K562 (cell line): ENCODE data around the gene AQP9. TPM values are rescaled to one million over a fixed set of nuclear protein-coding genes. Genes with fewer than 3 reads are reported as not detected.
A peak's percentile ranks its signal among the peaks of the same experiment; 100 is the strongest.

Experiments used
- CHD2 ChIP-seq: IDR thresholded peaks from 2 replicates; pipeline ENCODE4 v1.6.1; 2011; ENCODE audit warnings: low read depth, low read length
- KLF10 ChIP-seq: fragments of 250-450 bp; sonication (Bioruptor Pico); IDR thresholded peaks from 2 replicates; pipeline ENCODE4 v1.6.1; 2021; ENCODE audit warnings: matching md5 sums
- NCOA4 ChIP-seq: fragments of 450-650 bp; IDR thresholded peaks from 2 replicates; pipeline ENCODE4 v1.6.1; 2018; ENCODE audit warnings: mild to moderate bottlenecking; ENCODE audit not compliant: partially characterized antibody
- OTX1 ChIP-seq: fragments of 450-650 bp; formaldehyde crosslinking; IDR thresholded peaks from 2 replicates; pipeline ENCODE4 v1.4.0; 2022; ENCODE audit warnings: mild to moderate bottlenecking
- SRF ChIP-seq, 2 experiments: fragments of 250-450, 450-650 bp in 1 of 2; sonication (Bioruptor Pico) in 1 of 2; sonication (generic) in 1 of 2; formaldehyde crosslinking; IDR thresholded peaks; 2 replicates each; pipeline versions ENCODE4 v1.5.0 to v1.5.1; 2020 to 2022; ENCODE audit warnings: mild to moderate bottlenecking in 1 of 2, missing genetic modification reagents in 1 of 2
- ZBTB17 ChIP-seq: fragments of 450-650 bp; formaldehyde crosslinking; IDR thresholded peaks from 2 replicates; pipeline ENCODE4 v1.4.0; 2020; ENCODE audit warnings: mild to moderate bottlenecking
- ZNF134 ChIP-seq: fragments of 250-450 bp; sonication (Bioruptor Pico); conservative IDR thresholded peaks from 2 replicates; pipeline ENCODE4 v1.4.0; 2020
- ZNF184 ChIP-seq: sonication (generic); formaldehyde crosslinking; IDR thresholded peaks from 2 replicates; pipeline ENCODE4 v1.5.0; 2020; ENCODE audit warnings: missing genetic modification reagents
- ZNF699 ChIP-seq: fragments of 250-450 bp; sonication (Bioruptor Pico); IDR thresholded peaks from 2 replicates; pipeline ENCODE4 v1.8.0; 2021; ENCODE audit warnings: mild to moderate bottlenecking, moderate library complexity; ENCODE audit not compliant: insufficient replicate concordance
- polyA plus RNA-seq, 8 experiments: library from polyadenylated mRNA; depleted of rRNA in 4 of 8; stranded (reverse) in 5 of 8; unstranded in 3 of 8; fragments of >200 nt; fragmentation: Nextera tagmentation in 2 of 8; fragmentation: Illumina TruSeq in 1 of 8; extraction: Ambion mirVana in 2 of 8; extraction: Trizol in 1 of 8; gene quantifications; 2 replicates each; pipeline versions ENCODE4 v1.2.1 to v1.2.3, GENCODE V29; 2011 to 2014; ENCODE audit warnings: inconsistent platforms in 1 of 8, missing spikeins in 1 of 8
- total RNA-seq, 7 experiments: library from RNA; depleted of rRNA in 6 of 7; stranded (reverse); fragments of >200 nt in 6 of 7; fragmentation: Illumina TruSeq in 2 of 7; extraction: Trizol in 2 of 7; gene quantifications; 2 replicates each; pipeline versions ENCODE4 v1.2.1 to v1.2.3, GENCODE V29; 2011 to 2021; ENCODE audit warnings: low replicate concordance in 1 of 7
- TF ChIP-seq, protein P1 (sequence below): fragments of 450-650 bp; formaldehyde crosslinking; IDR thresholded peaks from 2 replicates; pipeline ENCODE4 v1.4.0; 2020; ENCODE audit warnings: mild to moderate bottlenecking, moderate library complexity
- TF ChIP-seq, protein P2 (sequence below): sonication (generic); formaldehyde crosslinking; IDR thresholded peaks from 2 replicates; pipeline ENCODE4 v1.8.1; 2023; ENCODE audit warnings: missing genetic modification reagents, mild to moderate bottlenecking, borderline replicate concordance
- TF ChIP-seq, protein P3 (sequence below): fragments of 450-650 bp; conservative IDR thresholded peaks from 2 replicates; pipeline ENCODE4 v1.6.1; 2016; ENCODE audit warnings: missing genetic modification characterization, low read depth, mild to moderate bottlenecking, control low read depth, missing compliant biosample characterization
- TF ChIP-seq, protein P4 (sequence below), 2 experiments: fragments of 450-650 bp in 1 of 2; sonication (generic) in 1 of 2; formaldehyde crosslinking in 1 of 2; IDR thresholded peaks in 1 of 2; conservative IDR thresholded peaks in 1 of 2; 2 replicates each; pipeline versions ENCODE4 v1.6.1 to v1.8.1; 2016 to 2023; ENCODE audit warnings: mild to moderate bottlenecking in 2 of 2, moderate library complexity in 2 of 2, inconsistent platforms in 1 of 2, missing genetic modification reagents in 1 of 2
- TF ChIP-seq, protein P5 (sequence below): fragments of 450-650 bp; IDR thresholded peaks from 2 replicates; pipeline ENCODE4 v1.6.1; 2017; ENCODE audit warnings: antibody characterized with exemption, mild to moderate bottlenecking

AQP9 gene
- total and polyA plus RNA-seq, 9 of the 15 experiments (the other 6 are each of a cell fraction or from before 2014, with no cell fraction given): 0.04 to 0.33 (median 0.07) TPM; not detected in 4

DNA sequence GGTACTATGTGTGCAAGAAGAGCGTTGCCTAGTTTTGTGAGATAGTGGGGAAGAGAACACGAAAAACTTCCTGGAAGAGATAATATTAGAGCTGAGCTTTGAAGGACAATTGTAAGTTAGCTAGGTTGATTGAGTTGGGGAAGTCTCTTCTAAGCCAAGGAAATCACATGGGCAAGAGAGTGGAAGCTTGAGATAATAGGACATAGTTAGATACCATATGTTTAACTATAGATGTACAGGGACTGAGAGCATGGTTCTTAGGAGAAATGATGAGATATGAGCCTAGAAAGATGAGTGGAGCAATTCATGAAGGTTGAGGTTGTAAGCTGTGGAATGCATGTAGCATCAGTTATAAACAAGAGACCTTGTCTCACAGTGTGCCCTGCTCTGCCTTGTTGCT is 30.1 kb upstream of the AQP9 start (continued):
- TF ChIP-seq, protein P1, sequence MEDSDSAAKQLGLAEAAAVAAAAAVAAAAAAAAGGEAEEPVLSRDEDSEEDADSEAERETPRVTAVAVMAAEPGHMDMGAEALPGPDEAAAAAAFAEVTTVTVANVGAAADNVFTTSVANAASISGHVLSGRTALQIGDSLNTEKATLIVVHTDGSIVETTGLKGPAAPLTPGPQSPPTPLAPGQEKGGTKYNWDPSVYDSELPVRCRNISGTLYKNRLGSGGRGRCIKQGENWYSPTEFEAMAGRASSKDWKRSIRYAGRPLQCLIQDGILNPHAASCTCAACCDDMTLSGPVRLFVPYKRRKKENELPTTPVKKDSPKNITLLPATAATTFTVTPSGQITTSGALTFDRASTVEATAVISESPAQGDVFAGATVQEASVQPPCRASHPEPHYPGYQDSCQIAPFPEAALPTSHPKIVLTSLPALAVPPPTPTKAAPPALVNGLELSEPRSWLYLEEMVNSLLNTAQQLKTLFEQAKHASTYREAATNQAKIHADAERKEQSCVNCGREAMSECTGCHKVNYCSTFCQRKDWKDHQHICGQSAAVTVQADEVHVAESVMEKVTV: no peak
- TF ChIP-seq ZNF699 (CRISPR knock-in tag) (no peak), NCOA4 (no peak), ZNF134 (CRISPR knock-in tag) (no peak), KLF10 (CRISPR knock-in tag) (no peak), ZBTB17 (CRISPR knock-in tag) (no peak), ZNF184 (CRISPR knock-in tag) (no peak), OTX1 (no peak), CHD2 (no peak), SRF (CRISPR knock-in tag; IDR thresholded peaks at IDR 0.05) (no peak)
- TF ChIP-seq, protein P2, sequence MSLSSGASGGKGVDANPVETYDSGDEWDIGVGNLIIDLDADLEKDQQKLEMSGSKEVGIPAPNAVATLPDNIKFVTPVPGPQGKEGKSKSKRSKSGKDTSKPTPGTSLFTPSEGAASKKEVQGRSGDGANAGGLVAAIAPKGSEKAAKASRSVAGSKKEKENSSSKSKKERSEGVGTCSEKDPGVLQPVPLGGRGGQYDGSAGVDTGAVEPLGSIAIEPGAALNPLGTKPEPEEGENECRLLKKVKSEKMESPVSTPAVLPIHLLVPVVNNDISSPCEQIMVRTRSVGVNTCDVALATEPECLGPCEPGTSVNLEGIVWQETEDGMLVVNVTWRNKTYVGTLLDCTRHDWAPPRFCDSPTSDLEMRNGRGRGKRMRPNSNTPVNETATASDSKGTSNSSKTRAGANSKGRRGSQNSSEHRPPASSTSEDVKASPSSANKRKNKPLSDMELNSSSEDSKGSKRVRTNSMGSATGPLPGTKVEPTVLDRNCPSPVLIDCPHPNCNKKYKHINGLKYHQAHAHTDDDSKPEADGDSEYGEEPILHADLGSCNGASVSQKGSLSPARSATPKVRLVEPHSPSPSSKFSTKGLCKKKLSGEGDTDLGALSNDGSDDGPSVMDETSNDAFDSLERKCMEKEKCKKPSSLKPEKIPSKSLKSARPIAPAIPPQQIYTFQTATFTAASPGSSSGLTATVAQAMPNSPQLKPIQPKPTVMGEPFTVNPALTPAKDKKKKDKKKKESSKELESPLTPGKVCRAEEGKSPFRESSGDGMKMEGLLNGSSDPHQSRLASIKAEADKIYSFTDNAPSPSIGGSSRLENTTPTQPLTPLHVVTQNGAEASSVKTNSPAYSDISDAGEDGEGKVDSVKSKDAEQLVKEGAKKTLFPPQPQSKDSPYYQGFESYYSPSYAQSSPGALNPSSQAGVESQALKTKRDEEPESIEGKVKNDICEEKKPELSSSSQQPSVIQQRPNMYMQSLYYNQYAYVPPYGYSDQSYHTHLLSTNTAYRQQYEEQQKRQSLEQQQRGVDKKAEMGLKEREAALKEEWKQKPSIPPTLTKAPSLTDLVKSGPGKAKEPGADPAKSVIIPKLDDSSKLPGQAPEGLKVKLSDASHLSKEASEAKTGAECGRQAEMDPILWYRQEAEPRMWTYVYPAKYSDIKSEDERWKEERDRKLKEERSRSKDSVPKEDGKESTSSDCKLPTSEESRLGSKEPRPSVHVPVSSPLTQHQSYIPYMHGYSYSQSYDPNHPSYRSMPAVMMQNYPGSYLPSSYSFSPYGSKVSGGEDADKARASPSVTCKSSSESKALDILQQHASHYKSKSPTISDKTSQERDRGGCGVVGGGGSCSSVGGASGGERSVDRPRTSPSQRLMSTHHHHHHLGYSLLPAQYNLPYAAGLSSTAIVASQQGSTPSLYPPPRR (CRISPR knock-in tag): no peak
- TF ChIP-seq, protein P3, sequence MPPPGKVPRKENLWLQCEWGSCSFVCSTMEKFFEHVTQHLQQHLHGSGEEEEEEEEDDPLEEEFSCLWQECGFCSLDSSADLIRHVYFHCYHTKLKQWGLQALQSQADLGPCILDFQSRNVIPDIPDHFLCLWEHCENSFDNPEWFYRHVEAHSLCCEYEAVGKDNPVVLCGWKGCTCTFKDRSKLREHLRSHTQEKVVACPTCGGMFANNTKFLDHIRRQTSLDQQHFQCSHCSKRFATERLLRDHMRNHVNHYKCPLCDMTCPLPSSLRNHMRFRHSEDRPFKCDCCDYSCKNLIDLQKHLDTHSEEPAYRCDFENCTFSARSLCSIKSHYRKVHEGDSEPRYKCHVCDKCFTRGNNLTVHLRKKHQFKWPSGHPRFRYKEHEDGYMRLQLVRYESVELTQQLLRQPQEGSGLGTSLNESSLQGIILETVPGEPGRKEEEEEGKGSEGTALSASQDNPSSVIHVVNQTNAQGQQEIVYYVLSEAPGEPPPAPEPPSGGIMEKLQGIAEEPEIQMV (tag): no peak
- TF ChIP-seq, protein P4, sequence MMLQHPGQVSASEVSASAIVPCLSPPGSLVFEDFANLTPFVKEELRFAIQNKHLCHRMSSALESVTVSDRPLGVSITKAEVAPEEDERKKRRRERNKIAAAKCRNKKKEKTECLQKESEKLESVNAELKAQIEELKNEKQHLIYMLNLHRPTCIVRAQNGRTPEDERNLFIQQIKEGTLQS (IDR thresholded peaks at IDR 0.05): no peak
- TF ChIP-seq, protein P4 (CRISPR knock-in tag; conservative IDR thresholded peaks at IDR 0.05): no peak
- TF ChIP-seq, protein P5, sequence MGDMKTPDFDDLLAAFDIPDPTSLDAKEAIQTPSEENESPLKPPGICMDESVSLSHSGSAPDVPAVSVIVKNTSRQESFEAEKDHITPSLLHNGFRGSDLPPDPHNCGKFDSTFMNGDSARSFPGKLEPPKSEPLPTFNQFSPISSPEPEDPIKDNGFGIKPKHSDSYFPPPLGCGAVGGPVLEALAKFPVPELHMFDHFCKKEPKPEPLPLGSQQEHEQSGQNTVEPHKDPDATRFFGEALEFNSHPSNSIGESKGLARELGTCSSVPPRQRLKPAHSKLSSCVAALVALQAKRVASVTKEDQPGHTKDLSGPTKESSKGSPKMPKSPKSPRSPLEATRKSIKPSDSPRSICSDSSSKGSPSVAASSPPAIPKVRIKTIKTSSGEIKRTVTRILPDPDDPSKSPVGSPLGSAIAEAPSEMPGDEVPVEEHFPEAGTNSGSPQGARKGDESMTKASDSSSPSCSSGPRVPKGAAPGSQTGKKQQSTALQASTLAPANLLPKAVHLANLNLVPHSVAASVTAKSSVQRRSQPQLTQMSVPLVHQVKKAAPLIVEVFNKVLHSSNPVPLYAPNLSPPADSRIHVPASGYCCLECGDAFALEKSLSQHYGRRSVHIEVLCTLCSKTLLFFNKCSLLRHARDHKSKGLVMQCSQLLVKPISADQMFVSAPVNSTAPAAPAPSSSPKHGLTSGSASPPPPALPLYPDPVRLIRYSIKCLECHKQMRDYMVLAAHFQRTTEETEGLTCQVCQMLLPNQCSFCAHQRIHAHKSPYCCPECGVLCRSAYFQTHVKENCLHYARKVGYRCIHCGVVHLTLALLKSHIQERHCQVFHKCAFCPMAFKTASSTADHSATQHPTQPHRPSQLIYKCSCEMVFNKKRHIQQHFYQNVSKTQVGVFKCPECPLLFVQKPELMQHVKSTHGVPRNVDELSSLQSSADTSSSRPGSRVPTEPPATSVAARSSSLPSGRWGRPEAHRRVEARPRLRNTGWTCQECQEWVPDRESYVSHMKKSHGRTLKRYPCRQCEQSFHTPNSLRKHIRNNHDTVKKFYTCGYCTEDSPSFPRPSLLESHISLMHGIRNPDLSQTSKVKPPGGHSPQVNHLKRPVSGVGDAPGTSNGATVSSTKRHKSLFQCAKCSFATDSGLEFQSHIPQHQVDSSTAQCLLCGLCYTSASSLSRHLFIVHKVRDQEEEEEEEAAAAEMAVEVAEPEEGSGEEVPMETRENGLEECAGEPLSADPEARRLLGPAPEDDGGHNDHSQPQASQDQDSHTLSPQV: peak; percentile 52; the same call in 1 of the 2 replicates
